Measurements from ENCODE around the gene RBM33.

DNA sequence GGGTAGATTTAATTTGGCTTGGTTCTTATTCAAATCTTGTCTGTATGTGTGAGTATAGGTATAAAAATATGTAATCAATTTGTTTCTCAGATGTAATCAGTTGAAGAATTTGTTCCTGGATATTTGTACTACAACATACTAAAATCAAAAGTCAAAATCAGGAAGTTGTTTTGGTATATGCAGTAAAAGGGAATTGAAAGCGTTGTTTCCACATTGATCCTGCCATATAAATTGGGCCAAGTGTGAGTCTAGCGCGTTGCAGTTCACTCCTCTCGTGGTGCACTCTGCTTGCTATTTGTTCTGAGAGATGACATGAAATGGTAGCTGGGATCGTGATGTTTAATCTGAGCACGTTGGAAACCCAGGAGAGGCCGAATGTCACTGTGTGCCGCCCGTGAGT lies 111.9 kb downstream of the RBM33 start:
- TF ChIP-seq ZNF180 (CRISPR knock-in tag; IDR thresholded peaks at IDR 0.05; ENCODE audit: borderline replicate concordance, low read depth) (no peak), CAMTA2 (CRISPR knock-in tag; IDR thresholded peaks at IDR 0.05; ENCODE audit: borderline replicate concordance) (no peak), DPF2 (CRISPR knock-in tag; IDR thresholded peaks at IDR 0.05; ENCODE audit: borderline replicate concordance, low read depth) (no peak), RFX5 (IDR thresholded peaks at IDR 0.05; ENCODE audit: low read depth, low read length) (no peak), KAT2B (IDR thresholded peaks at IDR 0.05; ENCODE audit: borderline replicate concordance, low read depth, low read length) (no peak)
- TF ChIP-seq, protein P1, sequence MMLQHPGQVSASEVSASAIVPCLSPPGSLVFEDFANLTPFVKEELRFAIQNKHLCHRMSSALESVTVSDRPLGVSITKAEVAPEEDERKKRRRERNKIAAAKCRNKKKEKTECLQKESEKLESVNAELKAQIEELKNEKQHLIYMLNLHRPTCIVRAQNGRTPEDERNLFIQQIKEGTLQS (CRISPR knock-in tag; IDR thresholded peaks at IDR 0.05): no peak
- TF ChIP-seq, protein P2, sequence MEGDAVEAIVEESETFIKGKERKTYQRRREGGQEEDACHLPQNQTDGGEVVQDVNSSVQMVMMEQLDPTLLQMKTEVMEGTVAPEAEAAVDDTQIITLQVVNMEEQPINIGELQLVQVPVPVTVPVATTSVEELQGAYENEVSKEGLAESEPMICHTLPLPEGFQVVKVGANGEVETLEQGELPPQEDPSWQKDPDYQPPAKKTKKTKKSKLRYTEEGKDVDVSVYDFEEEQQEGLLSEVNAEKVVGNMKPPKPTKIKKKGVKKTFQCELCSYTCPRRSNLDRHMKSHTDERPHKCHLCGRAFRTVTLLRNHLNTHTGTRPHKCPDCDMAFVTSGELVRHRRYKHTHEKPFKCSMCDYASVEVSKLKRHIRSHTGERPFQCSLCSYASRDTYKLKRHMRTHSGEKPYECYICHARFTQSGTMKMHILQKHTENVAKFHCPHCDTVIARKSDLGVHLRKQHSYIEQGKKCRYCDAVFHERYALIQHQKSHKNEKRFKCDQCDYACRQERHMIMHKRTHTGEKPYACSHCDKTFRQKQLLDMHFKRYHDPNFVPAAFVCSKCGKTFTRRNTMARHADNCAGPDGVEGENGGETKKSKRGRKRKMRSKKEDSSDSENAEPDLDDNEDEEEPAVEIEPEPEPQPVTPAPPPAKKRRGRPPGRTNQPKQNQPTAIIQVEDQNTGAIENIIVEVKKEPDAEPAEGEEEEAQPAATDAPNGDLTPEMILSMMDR (CRISPR knock-in tag; IDR thresholded peaks at IDR 0.05): no peak
